ENCODE data around the gene TNFRSF8. TPM values are rescaled to one million over a fixed set of nuclear protein-coding genes. Genes with fewer than 3 reads are reported as not detected.

The TNFRSF8 gene
- total and polyA plus RNA-seq, 2 donors (not counting 1 experiment from before 2014, with no cell fraction given): 0.05 TPM; not detected in 1

DNA sequence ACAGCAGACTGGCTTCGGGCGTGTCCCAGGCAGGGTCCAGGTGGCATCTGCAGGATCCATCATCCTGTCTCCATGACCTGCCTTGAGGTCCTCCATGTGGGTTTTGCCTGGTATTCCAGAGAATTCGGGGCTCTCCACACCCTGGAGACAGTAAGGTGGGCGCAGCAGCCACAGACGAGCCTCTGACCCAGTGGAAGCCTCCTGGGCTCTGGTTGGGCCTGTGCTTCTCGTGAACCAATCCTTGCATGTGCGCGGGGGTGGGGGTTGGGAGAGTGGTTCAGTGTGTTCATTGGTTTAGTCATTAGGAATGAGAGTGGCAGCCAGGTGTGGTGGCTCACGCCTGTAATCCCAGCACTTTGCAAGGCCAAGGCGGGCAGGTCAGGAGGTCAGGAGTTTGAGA, 71.6 kb downstream of the TNFRSF8 start:
- Histone ChIP-seq H3K9me3 (ENCODE audit: control insufficient read depth, insufficient read depth, low read depth, low read length) (no peaks in the 10 kb centered on the region), H3K4me3 (replicated peaks in 1 of 4; ENCODE audit: control extremely low read depth in 1 of 4, insufficient read depth in 1 of 4, low read depth in 3 of 4, low read length in 4 of 4) (no peak overlapping the region), H3K4me1 (ENCODE audit: control insufficient read depth, extremely low read depth, insufficient read depth, low read length) (no peaks in the 10 kb centered on the region), H4K20me1 (ENCODE audit: control insufficient read depth, extremely low read depth, insufficient read depth, low read length) (no peaks in the 10 kb centered on the region), H3K4me2 (ENCODE audit: extremely low read depth, insufficient read depth, low read length) (no peak overlapping the region), H2AFZ (ENCODE audit: low read length) (no peak overlapping the region), H3K36me3 (ENCODE audit: control insufficient read depth, insufficient read depth, low read length) (no peaks in the 10 kb centered on the region), H3K9ac (ENCODE audit: insufficient read depth, low read length) (no peak overlapping the region), H3K79me2 (ENCODE audit: control insufficient read depth, insufficient read depth, low read length) (no peaks in the 10 kb centered on the region), H3K27me3 (ENCODE audit: control insufficient read depth, insufficient read depth, low read length) (no peaks in the 10 kb centered on the region), H3K27ac (ENCODE audit: insufficient read depth, low read length) (no peak overlapping the region)
- TF ChIP-seq, protein P1, sequence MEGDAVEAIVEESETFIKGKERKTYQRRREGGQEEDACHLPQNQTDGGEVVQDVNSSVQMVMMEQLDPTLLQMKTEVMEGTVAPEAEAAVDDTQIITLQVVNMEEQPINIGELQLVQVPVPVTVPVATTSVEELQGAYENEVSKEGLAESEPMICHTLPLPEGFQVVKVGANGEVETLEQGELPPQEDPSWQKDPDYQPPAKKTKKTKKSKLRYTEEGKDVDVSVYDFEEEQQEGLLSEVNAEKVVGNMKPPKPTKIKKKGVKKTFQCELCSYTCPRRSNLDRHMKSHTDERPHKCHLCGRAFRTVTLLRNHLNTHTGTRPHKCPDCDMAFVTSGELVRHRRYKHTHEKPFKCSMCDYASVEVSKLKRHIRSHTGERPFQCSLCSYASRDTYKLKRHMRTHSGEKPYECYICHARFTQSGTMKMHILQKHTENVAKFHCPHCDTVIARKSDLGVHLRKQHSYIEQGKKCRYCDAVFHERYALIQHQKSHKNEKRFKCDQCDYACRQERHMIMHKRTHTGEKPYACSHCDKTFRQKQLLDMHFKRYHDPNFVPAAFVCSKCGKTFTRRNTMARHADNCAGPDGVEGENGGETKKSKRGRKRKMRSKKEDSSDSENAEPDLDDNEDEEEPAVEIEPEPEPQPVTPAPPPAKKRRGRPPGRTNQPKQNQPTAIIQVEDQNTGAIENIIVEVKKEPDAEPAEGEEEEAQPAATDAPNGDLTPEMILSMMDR (conservative IDR thresholded peaks at IDR 0.05 in 1 of 2, IDR thresholded peaks at IDR 0.05 in 1 of 2; ENCODE audit: low read depth in 1 of 2, low read length in 2 of 2): no peak
- TF ChIP-seq EZH2 (IDR thresholded peaks at IDR 0.05; ENCODE audit: low read length, missing control alignments): no peak
- no peak for DNase-seq (ENCODE audit: low read depth in 2 of 2)

DNA sequence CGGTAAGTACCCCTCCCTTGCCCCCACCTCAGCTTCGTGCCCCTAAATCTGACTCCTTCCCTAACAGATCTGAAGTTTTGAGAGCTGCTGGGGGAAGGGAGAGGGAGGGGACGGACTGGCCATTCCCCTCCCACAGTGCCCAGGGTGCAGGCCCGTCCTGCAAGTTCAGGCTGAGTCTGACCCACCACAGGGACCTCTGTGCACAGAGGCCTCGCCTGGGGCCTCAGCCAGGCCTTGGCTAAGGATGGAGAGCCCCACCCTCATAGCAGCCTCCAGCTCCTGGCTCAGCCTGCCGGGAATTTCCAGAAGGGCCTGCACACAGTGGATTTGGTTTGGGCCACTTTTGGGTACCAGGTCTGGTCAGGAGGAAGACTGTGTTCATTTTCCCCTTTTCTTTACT, 72.5 kb downstream of the TNFRSF8 start:
- no peaks in the 10 kb centered on the region for H3K27me3 ChIP-seq (ENCODE audit: control insufficient read depth, insufficient read depth, low read length)
- no peaks in the 10 kb centered on the region for H3K9me3 ChIP-seq (ENCODE audit: control insufficient read depth, insufficient read depth, low read depth, low read length)
- H3K4me1 ChIP-seq (ENCODE audit: control insufficient read depth, extremely low read depth, insufficient read depth, low read length): no peaks in the 10 kb centered on the region
- no peaks in the 10 kb centered on the region for H3K79me2 ChIP-seq (ENCODE audit: control insufficient read depth, insufficient read depth, low read length)
- no peak overlapping the region for H3K9ac ChIP-seq (ENCODE audit: insufficient read depth, low read length)
- H4K20me1 ChIP-seq (ENCODE audit: control insufficient read depth, extremely low read depth, insufficient read depth, low read length): no peaks in the 10 kb centered on the region
- H3K36me3 ChIP-seq (ENCODE audit: control insufficient read depth, insufficient read depth, low read length): no peaks in the 10 kb centered on the region
- no peak overlapping the region for H2AFZ ChIP-seq (ENCODE audit: low read length)
- H3K27ac ChIP-seq (ENCODE audit: insufficient read depth, low read length): no peak overlapping the region
- TF ChIP-seq EZH2 (IDR thresholded peaks at IDR 0.05; ENCODE audit: low read length, missing control alignments): no peak
- TF ChIP-seq, protein P1 (conservative IDR thresholded peaks at IDR 0.05 in 1 of 2, IDR thresholded peaks at IDR 0.05 in 1 of 2; ENCODE audit: low read depth in 1 of 2, low read length in 2 of 2): no peak
- DNase-seq (ENCODE audit: low read depth in 2 of 2): peak in 1 of 2 donors; percentile 63
- no peak overlapping the region for H3K4me3 ChIP-seq (replicated peaks in 1 of 4; ENCODE audit: control extremely low read depth in 1 of 4, insufficient read depth in 1 of 4, low read depth in 3 of 4, low read length in 4 of 4)
- H3K4me2 ChIP-seq (ENCODE audit: extremely low read depth, insufficient read depth, low read length): no peak overlapping the region

DNA sequence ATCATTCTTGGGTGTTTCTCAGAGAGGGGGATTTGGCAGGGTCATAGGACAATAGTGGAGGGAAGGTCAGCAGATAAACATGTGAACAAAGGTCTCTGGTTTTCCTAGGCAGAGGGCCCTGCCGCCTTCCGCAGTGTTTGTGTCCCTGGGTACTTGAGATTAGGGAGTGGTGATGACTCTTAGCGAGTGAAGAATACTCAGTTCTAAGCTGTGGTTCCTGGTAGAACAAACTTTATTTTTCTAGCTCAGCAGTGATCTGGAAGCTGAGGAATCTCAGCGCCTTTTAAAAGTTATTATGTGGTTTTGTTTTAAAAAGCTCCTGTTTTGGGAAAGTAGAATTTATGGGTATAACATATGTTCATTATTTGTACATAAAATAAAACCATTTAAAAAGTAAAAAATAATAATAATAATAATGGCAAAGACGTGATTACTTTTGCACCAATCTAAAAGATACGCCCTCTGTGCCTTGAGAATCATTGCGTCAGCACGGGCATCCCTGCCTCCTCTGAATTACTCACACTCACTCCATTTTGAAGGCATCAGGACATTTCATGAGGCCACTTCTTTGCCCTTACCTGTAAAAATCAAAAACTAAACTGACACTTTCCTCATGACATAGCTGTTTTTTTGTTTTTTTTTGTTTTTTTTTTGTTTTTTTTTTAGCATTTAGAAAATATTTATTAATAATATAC, 74.0 kb downstream of the TNFRSF8 start:
- Histone ChIP-seq H3K9ac (ENCODE audit: insufficient read depth, low read length) (no peak overlapping the region), H3K4me2 (ENCODE audit: extremely low read depth, insufficient read depth, low read length) (no peak overlapping the region), H2AFZ (ENCODE audit: low read length) (no peak overlapping the region), H3K27me3 (ENCODE audit: control insufficient read depth, insufficient read depth, low read length) (no peaks in the 10 kb centered on the region), H3K4me1 (ENCODE audit: control insufficient read depth, extremely low read depth, insufficient read depth, low read length) (no peaks in the 10 kb centered on the region), H3K79me2 (ENCODE audit: control insufficient read depth, insufficient read depth, low read length) (no peaks in the 10 kb centered on the region), H3K4me3 (replicated peaks in 1 of 4; ENCODE audit: control extremely low read depth in 1 of 4, insufficient read depth in 1 of 4, low read depth in 3 of 4, low read length in 4 of 4) (no peak overlapping the region), H3K27ac (ENCODE audit: insufficient read depth, low read length) (no peak overlapping the region), H3K36me3 (ENCODE audit: control insufficient read depth, insufficient read depth, low read length) (no peaks in the 10 kb centered on the region), H3K9me3 (ENCODE audit: control insufficient read depth, insufficient read depth, low read depth, low read length) (no peaks in the 10 kb centered on the region), H4K20me1 (ENCODE audit: control insufficient read depth, extremely low read depth, insufficient read depth, low read length) (no peaks in the 10 kb centered on the region)
- TF ChIP-seq, protein P1 (conservative IDR thresholded peaks at IDR 0.05 in 1 of 2, IDR thresholded peaks at IDR 0.05 in 1 of 2; ENCODE audit: low read depth in 1 of 2, low read length in 2 of 2): no peak
- no peak for TF ChIP-seq EZH2 (IDR thresholded peaks at IDR 0.05; ENCODE audit: low read length, missing control alignments)
- DNase-seq (ENCODE audit: low read depth in 2 of 2): peak in 1 of 2 donors; percentile 27
